Neural cell (in vitro differentiated cells): ENCODE results near the gene HMBS. TPM values are rescaled to one million over a fixed set of nuclear protein-coding genes. Genes with fewer than 3 reads are reported as not detected.
A peak's percentile ranks its signal among the peaks of the same experiment; 100 is the strongest.

ENCODE experiments used
- H2AFZ ChIP-seq: fragments of 200-600, 300-800 bp; sonication (generic), shearing (Covaris generic); 2 replicates; pipeline ENCODE4 v1.6.0; 2014; ENCODE audit warnings: low read depth, mild to moderate bottlenecking, antibody characterized with exemption, low read length, moderate library complexity
- H3F3A ChIP-seq: fragments of 200-600 bp; shearing (Covaris generic); 2 replicates; pipeline ENCODE4 v1.6.1; 2016; ENCODE audit warnings: mild to moderate bottlenecking, moderate library complexity, mixed read lengths, antibody characterized with exemption, low read length; ENCODE audit not compliant: insufficient read depth, poor library complexity, severe bottlenecking
- H3K27ac ChIP-seq: fragments of 200-600, 300-800 bp; sonication (generic), shearing (Covaris generic); 2 replicates; pipeline ENCODE4 v1.5.1; 2014; ENCODE audit warnings: mild to moderate bottlenecking, low read length, moderate library complexity
- H3K27me3 ChIP-seq: fragments of 300-800, 200-600 bp; sonication (generic), shearing (Covaris generic); 2 replicates; pipeline ENCODE4 v1.6.0; 2014; ENCODE audit warnings: mild to moderate bottlenecking, low read depth, low read length, moderate library complexity; ENCODE audit not compliant: insufficient read depth
- H3K36me3 ChIP-seq: fragments of 300-800, 200-600 bp; sonication (generic), shearing (Covaris generic); 2 replicates; pipeline ENCODE4 v1.5.1; 2014; ENCODE audit warnings: mild to moderate bottlenecking, antibody characterized with exemption, low read length, moderate library complexity; ENCODE audit not compliant: insufficient read depth
- H3K4me2 ChIP-seq: fragments of 300-800, 200-600 bp; sonication (generic), shearing (Covaris generic); 2 replicates; pipeline ENCODE4 v1.6.0; 2014; ENCODE audit warnings: mild to moderate bottlenecking, low read length
- H3K4me3 ChIP-seq: fragments of 300-800, 200-600 bp; sonication (generic), shearing (Covaris generic); 2 replicates; pipeline ENCODE4 v1.5.1; 2014; ENCODE audit warnings: mild to moderate bottlenecking, low read length, moderate library complexity
- H3K79me2 ChIP-seq: fragments of 200-600 bp; shearing (Covaris generic); replicated peaks from 2 replicates; pipeline ENCODE4 v1.6.0; 2014; ENCODE audit warnings: mild to moderate bottlenecking, low read length, moderate library complexity; ENCODE audit not compliant: insufficient read depth
- H3K9ac ChIP-seq: fragments of 300-800, 200-600 bp; sonication (generic), shearing (Covaris generic); 2 replicates; pipeline ENCODE4 v1.6.1; 2016; ENCODE audit warnings: mild to moderate bottlenecking, low read length, mixed read lengths
- H3K9me2 ChIP-seq: fragments of 200-600 bp; shearing (Covaris generic); 2 replicates; pipeline ENCODE4 v1.6.1; 2016; ENCODE audit warnings: mild to moderate bottlenecking, low read length, mixed read lengths; ENCODE audit not compliant: insufficient read depth
- H3K9me3 ChIP-seq: fragments of 200-600, 300-800 bp; sonication (generic), shearing (Covaris generic); 2 replicates; pipeline ENCODE4 v1.6.1; 2016; ENCODE audit warnings: mild to moderate bottlenecking, mixed run types, low read length, moderate library complexity, mixed read lengths
- H4K20me1 ChIP-seq: fragments of 200-600 bp; shearing (Covaris generic); 2 replicates; pipeline ENCODE4 v1.6.1; 2016; ENCODE audit warnings: mild to moderate bottlenecking, mixed run types; ENCODE audit not compliant: insufficient read depth
- EP300 ChIP-seq: fragments of 450-650 bp; conservative IDR thresholded peaks from 2 replicates; pipeline ENCODE4 v1.6.1; 2014; ENCODE audit warnings: antibody characterized with exemption, mild to moderate bottlenecking, moderate library complexity; ENCODE audit not compliant: poor library complexity, severe bottlenecking
- EZH2 ChIP-seq: fragments of 200-600, 300-800 bp; shearing (Covaris generic), sonication (generic); IDR thresholded peaks from 2 replicates; pipeline ENCODE4 v1.6.1; 2014; ENCODE audit warnings: antibody characterized with exemption, low read length, borderline replicate concordance, mild to moderate bottlenecking; ENCODE audit not compliant: insufficient read depth, poor library complexity, severe bottlenecking
- MXI1 ChIP-seq: fragments of 450-650 bp; conservative IDR thresholded peaks from 2 replicates; pipeline ENCODE4 v1.6.1; 2014; ENCODE audit warnings: antibody characterized with exemption, mild to moderate bottlenecking; ENCODE audit not compliant: poor library complexity, severe bottlenecking
- POLR2AphosphoS5 ChIP-seq: IDR thresholded peaks from 2 replicates; pipeline ENCODE4 v1.6.1; 2012
- RAD21 ChIP-seq: fragments of 450-650 bp; conservative IDR thresholded peaks from 2 replicates; pipeline ENCODE4 v1.6.1; 2014; ENCODE audit warnings: antibody characterized with exemption, mild to moderate bottlenecking, moderate library complexity
- SMC3 ChIP-seq: fragments of 450-650 bp; conservative IDR thresholded peaks from 2 replicates; pipeline ENCODE4 v1.6.1; 2014; ENCODE audit warnings: antibody characterized with exemption, mild to moderate bottlenecking, moderate library complexity; ENCODE audit not compliant: poor library complexity
- TAF1 ChIP-seq: IDR thresholded peaks from 2 replicates; pipeline ENCODE4 v1.6.1; 2012; ENCODE audit warnings: low read depth
- polyA plus RNA-seq: library from polyadenylated mRNA; depleted of rRNA; stranded (reverse); fragments of >200 nt; gene quantifications from 2 replicates; pipeline ENCODE4 v1.2.3, GENCODE V29; 2014
- TF ChIP-seq, protein P1 (sequence below): fragments of 450-650 bp; IDR thresholded peaks from 2 replicates; pipeline ENCODE4 v1.5.1; 2014; ENCODE audit warnings: antibody characterized with exemption, mild to moderate bottlenecking, moderate library complexity; ENCODE audit not compliant: poor library complexity, severe bottlenecking
- TF ChIP-seq, protein P2 (sequence below): IDR thresholded peaks from 2 replicates; pipeline ENCODE4 v1.6.1; 2012; ENCODE audit warnings: borderline replicate concordance

Gene HMBS
- polyA plus RNA-seq, 1 donor from 2014 or later, result 15.9 TPM

DNA sequence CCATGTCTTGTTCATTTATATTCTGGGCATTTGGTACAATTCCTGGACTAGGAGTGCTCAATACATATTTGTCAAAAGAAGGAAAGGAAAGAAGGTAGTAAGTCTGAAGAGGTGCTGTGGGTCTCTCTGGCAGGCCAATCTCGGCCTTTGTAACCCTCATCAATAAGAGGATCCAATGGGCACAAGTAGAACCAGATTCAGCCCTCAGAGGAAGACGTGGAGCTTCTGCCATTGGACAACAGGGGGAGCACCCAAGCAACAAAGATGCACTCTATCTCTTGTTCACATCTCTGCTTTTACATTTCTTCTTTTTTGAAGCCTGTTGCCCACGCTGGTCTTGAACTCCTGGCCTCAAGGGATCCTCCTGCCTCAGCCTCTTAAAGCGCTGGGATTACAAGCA, 19.3 kb upstream of the HMBS start:
- TF ChIP-seq, protein P1, sequence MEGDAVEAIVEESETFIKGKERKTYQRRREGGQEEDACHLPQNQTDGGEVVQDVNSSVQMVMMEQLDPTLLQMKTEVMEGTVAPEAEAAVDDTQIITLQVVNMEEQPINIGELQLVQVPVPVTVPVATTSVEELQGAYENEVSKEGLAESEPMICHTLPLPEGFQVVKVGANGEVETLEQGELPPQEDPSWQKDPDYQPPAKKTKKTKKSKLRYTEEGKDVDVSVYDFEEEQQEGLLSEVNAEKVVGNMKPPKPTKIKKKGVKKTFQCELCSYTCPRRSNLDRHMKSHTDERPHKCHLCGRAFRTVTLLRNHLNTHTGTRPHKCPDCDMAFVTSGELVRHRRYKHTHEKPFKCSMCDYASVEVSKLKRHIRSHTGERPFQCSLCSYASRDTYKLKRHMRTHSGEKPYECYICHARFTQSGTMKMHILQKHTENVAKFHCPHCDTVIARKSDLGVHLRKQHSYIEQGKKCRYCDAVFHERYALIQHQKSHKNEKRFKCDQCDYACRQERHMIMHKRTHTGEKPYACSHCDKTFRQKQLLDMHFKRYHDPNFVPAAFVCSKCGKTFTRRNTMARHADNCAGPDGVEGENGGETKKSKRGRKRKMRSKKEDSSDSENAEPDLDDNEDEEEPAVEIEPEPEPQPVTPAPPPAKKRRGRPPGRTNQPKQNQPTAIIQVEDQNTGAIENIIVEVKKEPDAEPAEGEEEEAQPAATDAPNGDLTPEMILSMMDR, result peak; percentile 31
- TF ChIP-seq MXI1 (no peak), SMC3 (peak; percentile 40), RAD21 (peak; percentile 21)
- no peak overlapping the region for H3K27ac ChIP-seq
- no peaks in the 10 kb centered on the region for H3K36me3 ChIP-seq

DNA sequence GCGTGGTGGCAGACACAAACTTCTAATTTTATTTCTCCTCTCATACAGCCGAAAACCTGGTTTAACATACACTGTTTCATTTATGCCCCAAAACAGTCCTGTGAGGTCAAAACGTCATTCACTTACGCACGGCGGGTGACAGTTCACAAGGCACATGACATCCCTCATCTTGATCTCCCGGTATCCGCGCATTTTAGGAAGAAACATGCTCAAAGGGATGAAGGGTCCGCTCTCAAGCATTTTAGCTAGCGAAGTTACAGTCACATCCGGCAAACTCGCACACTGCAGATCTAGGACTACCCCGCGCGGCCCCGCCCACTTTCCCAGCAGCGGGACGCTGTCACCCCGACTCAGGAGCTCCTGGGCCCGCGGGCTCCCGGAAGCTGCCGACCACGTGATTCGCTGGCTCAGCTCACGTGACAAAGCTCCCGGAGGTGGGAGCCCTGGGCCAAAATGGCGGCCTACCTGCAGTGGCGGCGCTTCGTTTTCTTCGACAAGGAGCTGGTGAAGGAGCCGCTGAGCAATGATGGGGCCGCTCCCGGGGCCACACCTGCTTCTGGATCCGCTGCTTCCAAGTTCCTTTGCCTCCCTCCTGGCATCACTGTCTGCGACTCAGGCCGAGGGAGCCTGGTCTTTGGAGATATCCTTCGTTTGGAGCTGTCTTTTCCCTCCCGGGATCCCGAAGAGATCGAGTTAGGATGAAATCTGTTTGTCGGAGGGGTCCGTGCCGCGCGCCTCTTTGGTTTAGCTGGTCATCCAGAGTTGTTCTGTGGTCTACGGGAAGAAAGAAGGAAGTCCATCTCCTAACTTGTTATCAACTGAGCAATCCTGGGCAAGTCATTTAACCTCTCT, 17.1 kb upstream of the HMBS start, which contains the start of gene VPS11:
Gene VPS11 (plus strand): TSS at position 448 of the 852 bp plus-strand sequence. CDS start 6 bp downstream, at position 454.
- peaks cover 20% of the 10 kb centered on the region for H3K79me2 ChIP-seq
- peak within 1 kb of the TSS; percentile 87 for H3K9ac ChIP-seq
- H3K36me3 ChIP-seq, result no peaks in the 10 kb centered on the region
- H3K27me3 ChIP-seq, result no peaks in the 10 kb centered on the region
- H3K9me3 ChIP-seq, result no peaks in the 10 kb centered on the region
- TF ChIP-seq RAD21 (peak; percentile 45), POLR2AphosphoS5 (peak; percentile 89), TAF1 (peak; percentile 88), EZH2 (no peak), EP300 (peak; percentile 75), SMC3 (peak; percentile 47), MXI1 (peak; percentile 95)
- TF ChIP-seq, protein P1, result no peak
- TF ChIP-seq, protein P2, sequence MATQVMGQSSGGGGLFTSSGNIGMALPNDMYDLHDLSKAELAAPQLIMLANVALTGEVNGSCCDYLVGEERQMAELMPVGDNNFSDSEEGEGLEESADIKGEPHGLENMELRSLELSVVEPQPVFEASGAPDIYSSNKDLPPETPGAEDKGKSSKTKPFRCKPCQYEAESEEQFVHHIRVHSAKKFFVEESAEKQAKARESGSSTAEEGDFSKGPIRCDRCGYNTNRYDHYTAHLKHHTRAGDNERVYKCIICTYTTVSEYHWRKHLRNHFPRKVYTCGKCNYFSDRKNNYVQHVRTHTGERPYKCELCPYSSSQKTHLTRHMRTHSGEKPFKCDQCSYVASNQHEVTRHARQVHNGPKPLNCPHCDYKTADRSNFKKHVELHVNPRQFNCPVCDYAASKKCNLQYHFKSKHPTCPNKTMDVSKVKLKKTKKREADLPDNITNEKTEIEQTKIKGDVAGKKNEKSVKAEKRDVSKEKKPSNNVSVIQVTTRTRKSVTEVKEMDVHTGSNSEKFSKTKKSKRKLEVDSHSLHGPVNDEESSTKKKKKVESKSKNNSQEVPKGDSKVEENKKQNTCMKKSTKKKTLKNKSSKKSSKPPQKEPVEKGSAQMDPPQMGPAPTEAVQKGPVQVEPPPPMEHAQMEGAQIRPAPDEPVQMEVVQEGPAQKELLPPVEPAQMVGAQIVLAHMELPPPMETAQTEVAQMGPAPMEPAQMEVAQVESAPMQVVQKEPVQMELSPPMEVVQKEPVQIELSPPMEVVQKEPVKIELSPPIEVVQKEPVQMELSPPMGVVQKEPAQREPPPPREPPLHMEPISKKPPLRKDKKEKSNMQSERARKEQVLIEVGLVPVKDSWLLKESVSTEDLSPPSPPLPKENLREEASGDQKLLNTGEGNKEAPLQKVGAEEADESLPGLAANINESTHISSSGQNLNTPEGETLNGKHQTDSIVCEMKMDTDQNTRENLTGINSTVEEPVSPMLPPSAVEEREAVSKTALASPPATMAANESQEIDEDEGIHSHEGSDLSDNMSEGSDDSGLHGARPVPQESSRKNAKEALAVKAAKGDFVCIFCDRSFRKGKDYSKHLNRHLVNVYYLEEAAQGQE, result peak; percentile 85
- peak within 1 kb of the TSS; percentile 86 for H3K4me3 ChIP-seq
- peak within 1 kb of the TSS; percentile 76 for H3K27ac ChIP-seq
- no peaks in the 10 kb centered on the region for H3K9me2 ChIP-seq
- H3F3A ChIP-seq, result no peaks in the 10 kb centered on the region
- H2AFZ ChIP-seq, result peak within 1 kb of the TSS; percentile 74
- H4K20me1 ChIP-seq, result no peaks in the 10 kb centered on the region
- H3K4me2 ChIP-seq, result peak within 1 kb of the TSS; percentile 41

More for the DNA sequence above, 19.3 kb upstream of the HMBS start:
- Histone ChIP-seq H2AFZ (no peak overlapping the region), H4K20me1 (no peaks in the 10 kb centered on the region), H3K9me3 (no peaks in the 10 kb centered on the region), H3K4me3 (no peak overlapping the region), H3K79me2 (peaks cover 20% of the 10 kb centered on the region), H3K27me3 (no peaks in the 10 kb centered on the region), H3K9ac (no peak overlapping the region), H3K9me2 (no peaks in the 10 kb centered on the region), H3K4me2 (no peak overlapping the region), H3F3A (no peaks in the 10 kb centered on the region)
